ENCODE measurements around the gene OR52E2.

OR52E2 gene

DNA sequence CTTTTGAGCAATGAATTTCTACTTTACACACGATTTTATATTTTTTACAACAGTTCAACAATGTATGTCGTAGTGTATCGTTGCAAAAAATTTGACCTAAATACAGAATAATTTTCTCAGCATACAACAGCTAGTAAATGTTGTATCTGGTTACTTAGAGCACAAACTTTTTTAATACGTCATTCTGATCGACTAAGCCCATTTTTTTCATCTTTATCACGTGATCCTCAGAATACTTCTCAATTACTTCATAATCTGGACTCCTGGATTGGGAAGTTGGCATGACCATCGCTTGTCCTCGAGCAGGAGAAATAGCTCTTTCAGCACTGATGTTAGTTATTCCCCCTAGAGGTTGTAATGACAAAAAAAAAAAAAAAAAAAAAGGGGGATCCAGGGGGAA is 48.2 kb downstream of the OR52E2 start:
- TF ChIP-seq CREB5 (CRISPR knock-in tag; IDR thresholded peaks at IDR 0.05; ENCODE audit: low read depth) = no peak
- TF ChIP-seq, protein P1, sequence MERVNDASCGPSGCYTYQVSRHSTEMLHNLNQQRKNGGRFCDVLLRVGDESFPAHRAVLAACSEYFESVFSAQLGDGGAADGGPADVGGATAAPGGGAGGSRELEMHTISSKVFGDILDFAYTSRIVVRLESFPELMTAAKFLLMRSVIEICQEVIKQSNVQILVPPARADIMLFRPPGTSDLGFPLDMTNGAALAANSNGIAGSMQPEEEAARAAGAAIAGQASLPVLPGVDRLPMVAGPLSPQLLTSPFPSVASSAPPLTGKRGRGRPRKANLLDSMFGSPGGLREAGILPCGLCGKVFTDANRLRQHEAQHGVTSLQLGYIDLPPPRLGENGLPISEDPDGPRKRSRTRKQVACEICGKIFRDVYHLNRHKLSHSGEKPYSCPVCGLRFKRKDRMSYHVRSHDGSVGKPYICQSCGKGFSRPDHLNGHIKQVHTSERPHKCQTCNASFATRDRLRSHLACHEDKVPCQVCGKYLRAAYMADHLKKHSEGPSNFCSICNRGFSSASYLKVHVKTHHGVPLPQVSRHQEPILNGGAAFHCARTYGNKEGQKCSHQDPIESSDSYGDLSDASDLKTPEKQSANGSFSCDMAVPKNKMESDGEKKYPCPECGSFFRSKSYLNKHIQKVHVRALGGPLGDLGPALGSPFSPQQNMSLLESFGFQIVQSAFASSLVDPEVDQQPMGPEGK (CRISPR knock-in tag; IDR thresholded peaks at IDR 0.05; ENCODE audit: borderline replicate concordance) = no peak
- no peak for ATAC-seq

Data from SK-N-SH treated with all-trans-retinoic acid at 6 μM for 48 hours (cell line).